ENCODE data around the gene COX7B2.

- no peak for TF ChIP-seq CTCF (IDR thresholded peaks at IDR 0.05)
- TF ChIP-seq EZH2 (IDR thresholded peaks at IDR 0.05), result no peak
Observed at GRCh38 chr4:46894826-46895225, 14.2 kb downstream of the COX7B2 start.
